HG03378 (cell line): Measurements from ENCODE around the gene NPM1.

Experiments
- ATAC-seq: cut with Tn5 transposase; IDR thresholded peaks from one replicate; pipeline ENCODE4 v1.9.1; 2021; ENCODE audit warnings: mild to moderate bottlenecking, moderate library complexity; ENCODE audit not compliant: unreplicated experiment

NPM1 gene

DNA sequence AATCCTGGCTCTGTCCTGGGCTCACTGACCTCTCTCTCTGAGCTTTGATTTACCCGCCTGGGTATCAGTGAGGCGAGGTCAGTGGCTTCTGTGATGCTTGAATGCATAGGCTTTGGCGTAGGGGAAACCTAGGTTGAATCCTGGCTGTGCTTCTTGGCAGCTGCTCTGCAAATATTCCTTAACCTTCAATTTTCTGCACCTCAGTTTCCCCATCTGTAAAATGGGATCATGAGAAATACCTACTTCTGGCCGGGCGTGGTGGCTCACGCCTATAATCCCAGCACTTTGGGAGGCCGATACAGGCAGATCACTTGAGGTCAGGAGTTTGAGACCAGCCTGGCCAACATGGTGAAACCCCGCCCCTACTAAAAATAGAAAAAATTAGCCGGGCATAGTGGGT is 39.0 kb downstream of the NPM1 start:
- ATAC-seq = no peak

DNA sequence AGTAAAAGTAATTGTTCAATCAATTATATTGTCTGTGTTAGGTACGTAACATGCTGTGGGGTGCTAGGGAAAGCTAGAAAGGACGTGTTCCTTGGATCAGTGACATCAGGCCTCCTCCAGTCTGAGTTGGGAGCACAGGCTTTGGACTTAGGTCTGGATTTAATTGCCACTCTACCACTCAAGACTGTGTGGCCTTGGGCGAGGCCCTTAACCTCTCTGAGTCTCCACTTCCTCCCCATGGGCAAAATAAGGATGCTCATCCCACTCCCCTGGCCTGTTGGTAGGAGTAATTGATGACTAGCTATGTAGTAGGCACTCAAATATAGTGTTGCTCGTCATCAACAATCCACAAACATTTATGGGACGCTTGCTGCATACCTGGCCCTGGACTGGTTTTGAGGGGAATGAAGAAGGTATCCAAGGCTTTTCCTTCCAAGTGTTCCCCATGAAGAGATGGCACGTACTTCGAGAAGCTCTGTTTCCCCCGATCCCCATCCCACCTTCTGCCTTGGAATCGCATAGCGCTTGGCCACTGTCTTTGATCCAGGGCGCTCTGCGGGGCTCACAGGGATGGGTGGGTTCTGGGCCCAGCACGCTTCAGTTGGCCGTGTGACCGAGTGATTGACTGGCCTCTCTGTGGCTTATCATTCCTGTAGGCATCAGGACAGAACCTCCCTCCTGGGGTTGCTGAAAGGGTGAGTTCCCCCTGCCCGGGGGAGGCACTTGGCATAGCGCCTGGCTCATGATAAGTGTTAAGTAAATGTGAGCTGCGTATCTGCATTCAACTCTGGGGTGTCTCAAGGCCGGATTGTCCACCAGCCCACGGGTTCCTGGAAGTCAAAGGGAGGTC is 39.9 kb downstream of the NPM1 start:
- no peak for ATAC-seq

DNA sequence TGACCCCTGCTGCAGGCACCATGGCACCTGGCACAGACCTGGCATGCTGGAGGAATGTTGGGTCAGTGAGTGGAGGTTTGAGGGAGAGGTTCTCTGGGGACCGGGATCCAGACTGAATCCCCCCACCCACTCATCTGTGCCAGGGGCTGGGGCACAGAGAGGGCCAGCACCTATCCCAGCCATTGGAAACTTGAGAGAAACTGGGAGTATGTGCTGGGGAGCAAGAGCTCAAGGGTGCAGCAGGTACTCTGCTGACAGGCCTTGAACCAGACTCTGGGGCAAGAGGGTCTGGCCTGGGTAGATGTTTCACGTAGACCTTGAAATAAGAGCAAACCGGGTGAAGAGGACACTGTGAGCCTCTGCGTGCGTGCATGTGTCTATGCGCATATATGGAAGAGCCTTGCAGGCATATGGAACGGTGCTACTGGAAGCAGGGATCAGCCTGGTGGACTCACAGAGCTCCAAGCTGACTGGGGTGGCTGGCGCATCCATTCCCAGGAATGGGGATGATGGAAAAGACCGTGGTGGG is 40.6 kb downstream of the NPM1 start:
- no peak for ATAC-seq

DNA sequence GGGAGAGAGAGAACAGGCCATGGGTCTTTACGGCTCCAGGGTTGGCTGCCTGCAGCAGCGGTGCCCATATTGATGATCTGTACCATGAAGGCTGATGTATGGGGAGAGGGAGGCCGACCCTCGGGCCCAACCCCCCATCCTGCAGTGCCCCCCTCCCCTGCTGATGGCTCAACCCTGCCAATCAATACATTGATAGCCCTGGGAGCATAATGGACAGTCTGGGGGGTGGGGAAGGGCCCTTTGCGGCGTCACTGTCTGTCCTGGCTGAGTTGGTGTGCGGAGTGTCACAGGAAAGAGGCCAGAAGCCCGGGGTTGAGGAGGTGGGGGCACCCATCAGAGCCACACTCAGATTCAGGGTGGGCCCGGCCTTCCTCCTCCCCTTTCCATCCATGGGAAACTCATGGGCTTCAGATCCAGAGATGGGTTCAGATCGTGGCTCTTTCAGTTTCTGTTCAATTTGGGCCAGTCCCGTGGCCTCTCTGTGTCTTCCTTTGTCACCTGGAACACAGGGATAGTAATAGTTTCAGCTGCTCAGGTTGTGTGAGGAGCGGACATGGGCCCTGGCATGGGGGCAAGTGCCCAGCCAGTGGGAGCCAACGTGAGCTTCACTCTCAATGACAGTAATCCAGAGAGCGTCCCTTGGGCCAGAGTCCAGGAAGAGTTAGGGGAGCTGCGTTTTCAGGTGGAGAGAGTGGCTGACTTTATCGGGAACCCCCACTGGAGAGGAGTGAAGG is 41.3 kb downstream of the NPM1 start:
- ATAC-seq = no peak

DNA sequence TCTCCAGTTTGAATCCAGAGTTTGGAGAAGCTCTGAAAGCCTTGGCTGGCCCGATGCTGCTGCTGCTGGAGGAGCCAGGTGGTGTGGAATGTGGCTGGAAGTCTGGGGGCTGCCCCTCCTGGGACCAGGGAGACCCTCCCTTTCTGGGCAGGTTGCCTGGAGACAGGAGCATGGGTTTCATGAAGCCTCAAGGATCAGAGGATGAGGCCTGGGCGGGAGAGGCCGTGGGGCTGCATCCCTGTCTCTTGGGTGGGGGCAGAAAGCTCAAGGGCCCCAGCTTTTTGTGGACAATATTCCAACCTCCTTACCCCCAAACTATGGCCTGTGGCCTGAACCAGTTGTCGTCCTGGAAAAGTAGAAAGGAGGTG is 41.9 kb downstream of the NPM1 start:
- no peak for ATAC-seq

DNA sequence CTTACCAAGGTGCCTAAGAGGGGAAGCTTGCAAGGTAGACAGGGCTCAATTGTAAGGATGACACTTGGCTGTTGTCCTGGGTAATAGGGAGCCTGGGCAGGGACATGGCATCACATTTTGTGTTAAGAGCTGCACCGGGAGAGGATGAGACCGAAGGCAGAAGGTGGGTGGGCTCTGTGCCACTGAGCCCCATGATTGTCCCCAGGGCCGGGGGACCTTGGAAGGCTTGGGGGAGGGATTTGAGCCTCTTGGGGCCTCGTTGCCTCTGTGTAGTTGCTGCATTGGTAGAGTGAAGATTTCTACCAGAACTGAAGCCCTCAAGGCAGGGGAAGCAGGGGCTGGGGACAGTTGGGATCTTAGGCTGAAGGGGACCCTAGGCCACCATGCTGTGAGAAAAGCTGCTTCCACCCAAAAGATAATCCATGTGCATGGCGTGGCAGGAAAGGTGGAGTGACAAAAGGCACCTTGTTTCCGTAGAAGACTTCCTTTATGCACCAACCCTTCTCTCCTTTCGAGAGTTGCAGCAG is 43.7 kb downstream of the NPM1 start:
- ATAC-seq = no peak

DNA sequence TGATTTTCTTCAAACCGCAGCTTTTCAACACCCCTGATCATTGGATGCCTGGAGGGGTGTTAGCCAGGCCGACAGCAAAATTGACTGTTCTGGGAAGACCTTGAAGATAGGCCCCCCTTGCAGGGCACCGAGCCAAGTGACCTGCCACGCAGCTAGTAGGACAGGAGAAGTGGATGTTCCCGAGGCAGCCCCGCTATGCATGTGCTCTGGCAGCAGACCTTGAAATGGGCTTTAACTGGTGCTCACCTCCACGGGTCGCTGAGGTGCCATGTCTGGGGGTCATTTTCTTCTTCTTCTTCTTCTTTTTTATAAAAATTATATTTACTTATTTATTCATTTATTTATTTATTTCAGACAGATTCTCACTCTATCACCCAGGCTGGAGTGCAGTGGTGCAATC is 44.4 kb downstream of the NPM1 start:
- ATAC-seq = no peak

DNA sequence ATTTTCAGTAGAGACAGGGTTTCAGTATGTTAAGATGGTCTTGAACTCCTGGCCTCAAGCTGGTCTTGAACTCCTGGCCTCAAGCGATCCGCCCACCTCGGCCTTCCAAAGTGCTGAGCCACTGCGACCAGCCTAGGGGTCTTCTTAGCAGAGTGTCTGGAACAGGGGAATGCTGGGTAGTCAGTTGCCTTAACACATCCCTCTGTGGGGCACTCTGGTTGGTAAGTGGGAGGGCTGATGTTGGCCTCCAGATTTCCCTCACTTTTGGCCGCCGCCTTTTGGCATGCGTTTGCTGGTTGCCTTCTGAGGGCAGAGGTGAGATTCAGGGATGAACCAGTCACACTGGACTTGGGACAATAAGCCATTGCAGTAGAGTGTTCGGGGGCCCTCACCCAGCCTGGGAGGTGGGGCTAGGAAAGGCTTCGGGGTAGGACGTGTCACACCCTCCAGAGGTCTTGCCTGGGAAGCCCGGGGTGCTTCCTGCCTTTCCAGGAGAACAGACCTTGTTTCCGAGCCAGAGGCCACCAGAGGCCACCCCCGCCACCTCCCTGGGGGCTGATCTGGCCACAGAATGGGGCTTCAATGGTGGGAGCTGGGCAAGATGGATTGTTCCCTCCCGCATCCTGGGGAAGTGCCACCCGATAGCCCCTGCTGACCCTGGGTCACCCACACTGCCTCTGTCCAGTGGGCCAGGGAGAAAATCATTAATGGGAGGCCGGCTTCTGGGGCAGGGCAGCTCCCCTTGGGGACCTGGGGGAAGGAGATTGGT is 45.1 kb downstream of the NPM1 start:
- no peak for ATAC-seq

DNA sequence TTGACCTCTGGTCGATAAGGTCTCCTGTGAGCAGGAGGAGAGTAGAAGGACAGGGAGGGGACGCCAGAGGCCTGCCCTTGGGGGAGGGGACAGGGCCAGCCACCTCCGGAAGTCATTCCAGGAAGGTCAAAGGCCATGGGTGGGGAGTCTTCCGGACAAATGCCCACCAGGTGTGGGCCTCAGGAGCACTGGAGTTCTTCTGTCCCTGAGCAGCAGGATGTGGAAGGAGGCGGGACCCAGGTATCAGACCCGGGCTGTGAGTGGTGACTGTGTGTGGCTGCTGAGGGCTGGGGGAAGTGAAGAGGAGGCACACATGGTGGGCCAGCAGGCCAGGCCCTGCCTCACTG is 45.7 kb downstream of the NPM1 start:
- no peak for ATAC-seq

DNA sequence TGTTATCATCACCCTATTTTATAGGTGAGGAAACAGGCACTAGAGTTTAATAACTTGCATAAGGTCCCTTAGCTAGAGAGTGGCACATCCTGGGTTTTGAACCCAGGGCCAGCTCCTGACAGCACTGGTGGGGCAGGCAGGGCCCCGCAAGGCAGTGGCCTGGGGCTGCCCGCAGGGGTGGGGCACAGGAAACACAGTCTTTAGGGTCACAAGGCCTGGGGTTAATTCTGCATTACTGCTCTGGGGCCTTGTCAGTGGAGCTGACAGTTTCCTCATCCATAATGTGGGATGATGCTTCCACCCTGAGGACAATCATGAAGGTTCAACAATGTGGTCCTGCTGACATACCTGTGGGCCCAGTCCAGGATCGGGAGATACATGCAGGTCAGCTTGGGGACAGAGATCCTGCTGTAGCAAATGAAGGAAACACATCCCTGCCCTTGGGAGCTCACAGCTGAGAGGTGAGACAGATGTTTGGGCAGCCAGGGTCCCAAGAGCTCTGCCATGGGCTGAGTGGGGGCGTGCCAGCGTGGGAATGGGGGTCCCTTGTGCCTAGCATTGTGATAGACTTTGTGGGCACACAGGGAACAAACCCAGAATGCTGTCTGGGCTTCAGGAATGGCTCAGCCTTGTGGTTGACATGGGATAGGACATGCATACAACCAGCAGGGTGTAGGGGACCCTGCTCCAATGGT is 46.5 kb downstream of the NPM1 start:
- ATAC-seq = no peak

DNA sequence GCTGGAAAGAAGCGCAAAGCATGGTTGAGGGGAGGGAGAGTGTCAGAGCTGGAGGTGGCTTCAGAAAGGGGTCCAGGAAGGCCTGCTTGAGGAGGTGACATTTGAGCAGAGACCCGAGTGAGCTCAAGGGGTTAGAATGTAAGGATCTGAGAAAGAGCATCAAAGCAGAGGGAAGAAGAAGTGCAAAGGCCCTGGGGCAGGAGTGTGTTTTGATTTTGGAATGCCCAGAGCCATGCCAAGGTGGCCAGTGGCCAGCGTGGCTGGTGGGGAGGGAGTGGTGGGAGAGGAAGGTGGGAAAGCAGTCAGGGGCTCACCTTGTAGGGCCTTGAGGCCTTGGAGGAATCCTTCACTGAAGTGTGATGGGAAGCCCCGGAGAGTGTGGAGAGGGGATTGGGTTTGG is 47.2 kb downstream of the NPM1 start:
- no peak for ATAC-seq

DNA sequence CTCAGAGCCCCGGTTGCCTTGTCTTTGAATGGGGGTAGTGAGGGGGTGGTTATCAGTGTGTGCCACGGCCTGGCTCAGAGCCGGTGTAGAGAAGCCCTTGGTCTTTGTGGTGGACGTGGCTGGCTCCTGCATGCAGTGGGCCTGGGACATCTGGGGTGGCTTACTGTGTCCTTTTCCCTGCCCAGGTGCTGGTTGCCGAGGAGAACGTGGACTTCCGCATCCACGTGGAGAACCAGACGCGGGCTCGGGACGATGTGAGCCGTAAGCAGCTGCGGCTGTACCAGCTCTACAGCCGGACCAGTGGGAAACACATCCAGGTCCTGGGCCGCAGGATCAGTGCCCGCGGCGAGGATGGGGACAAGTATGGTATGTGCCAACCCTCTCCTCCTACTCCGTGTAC is 48.3 kb downstream of the NPM1 start:
- ATAC-seq = no peak

DNA sequence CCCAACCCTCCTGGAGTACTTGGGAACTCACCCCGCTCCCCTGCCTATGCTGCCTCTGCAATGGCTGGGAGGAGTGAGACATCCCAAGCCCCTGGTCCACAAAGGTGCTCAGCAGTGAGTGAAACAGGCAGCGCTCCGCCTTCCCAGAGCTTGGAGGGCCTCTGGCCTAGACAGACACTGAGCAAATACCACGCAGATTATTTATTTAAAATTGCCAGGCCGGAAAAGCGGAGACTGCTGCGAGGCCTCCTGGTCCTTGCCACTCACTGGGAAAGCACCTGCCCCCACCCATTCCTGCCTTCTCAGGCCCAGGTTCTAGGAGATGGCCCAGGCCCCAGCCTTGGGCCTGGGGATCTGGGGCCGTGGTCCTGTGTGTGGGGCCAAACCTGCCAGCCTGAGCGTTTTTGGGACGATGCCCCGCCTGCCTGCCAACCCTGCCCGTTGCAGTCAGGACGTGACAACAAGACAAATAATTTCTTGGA is 49.2 kb downstream of the NPM1 start:
- ATAC-seq = no peak

DNA sequence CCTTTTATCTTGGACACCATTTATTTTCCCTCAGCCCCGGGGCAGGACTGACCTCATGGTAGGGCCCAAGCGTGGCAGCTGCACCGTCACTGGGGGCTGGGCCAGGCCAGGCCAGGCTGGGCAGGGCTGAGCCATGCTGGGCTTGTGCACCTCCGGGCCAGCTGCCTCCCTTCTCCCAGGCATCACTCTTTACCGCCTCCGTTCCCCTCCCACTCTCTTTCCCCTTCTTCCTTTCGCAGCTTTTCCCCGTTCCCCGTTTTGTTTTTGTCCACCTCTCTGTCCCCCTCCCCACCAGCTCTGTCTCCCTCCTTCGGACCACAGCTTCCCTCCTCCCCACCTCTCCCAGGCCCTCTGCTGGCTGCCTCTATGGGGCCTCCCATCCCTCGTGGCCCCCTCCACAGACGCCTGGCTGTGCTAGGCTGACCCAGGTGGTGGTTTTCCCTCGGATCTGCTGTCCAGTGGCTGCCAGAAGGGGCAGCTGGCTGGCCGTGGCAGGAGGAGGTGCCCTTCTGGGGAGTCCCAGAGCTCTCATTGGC is 49.7 kb downstream of the NPM1 start:
- no peak for ATAC-seq

DNA sequence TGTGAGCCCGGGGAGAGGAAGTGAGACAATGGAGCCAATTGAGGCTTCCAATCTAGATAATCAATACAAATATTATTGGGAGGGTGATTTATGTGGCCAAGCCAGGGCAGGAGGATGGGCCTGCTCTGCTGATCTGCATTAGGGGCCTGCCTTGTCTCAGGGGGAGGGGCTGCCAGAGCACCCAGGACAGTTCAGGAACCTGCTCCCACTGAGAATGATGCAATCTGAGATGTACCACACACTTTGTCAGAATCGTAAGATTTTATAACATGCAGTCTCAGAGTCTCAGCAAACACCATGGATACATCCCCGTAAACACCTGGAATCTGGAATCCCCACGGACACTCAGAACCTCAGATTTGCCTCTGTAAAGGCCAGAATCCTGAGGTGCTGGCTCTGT is 51.1 kb downstream of the NPM1 start:
- no peak for ATAC-seq

DNA sequence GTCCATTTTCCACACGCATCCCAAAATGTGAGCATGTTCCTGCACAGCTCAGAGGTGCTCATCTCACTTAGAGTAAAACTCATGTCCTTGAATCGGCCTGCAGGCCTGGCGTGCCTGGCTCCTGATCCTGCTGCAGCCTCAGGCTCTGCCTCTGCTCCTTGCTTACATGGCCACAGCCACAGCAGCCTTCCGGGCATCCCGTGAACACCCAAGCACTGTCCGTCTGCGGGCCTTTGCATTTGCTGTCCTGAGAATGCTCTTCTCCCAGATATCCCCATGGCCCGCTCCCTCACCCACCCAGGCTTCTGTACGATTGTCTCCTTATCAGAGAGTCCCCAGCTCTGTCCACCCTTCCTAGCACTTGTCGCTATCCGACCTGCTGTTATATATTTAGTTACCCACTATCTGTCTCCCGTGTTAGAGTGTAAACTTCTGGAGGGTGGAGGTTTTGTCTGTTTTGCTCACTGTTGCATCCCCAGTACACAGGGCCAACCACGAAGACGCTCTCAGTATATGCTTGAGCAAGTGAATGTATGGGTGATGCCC is 53.7 kb downstream of the NPM1 start:
- ATAC-seq = no peak

DNA sequence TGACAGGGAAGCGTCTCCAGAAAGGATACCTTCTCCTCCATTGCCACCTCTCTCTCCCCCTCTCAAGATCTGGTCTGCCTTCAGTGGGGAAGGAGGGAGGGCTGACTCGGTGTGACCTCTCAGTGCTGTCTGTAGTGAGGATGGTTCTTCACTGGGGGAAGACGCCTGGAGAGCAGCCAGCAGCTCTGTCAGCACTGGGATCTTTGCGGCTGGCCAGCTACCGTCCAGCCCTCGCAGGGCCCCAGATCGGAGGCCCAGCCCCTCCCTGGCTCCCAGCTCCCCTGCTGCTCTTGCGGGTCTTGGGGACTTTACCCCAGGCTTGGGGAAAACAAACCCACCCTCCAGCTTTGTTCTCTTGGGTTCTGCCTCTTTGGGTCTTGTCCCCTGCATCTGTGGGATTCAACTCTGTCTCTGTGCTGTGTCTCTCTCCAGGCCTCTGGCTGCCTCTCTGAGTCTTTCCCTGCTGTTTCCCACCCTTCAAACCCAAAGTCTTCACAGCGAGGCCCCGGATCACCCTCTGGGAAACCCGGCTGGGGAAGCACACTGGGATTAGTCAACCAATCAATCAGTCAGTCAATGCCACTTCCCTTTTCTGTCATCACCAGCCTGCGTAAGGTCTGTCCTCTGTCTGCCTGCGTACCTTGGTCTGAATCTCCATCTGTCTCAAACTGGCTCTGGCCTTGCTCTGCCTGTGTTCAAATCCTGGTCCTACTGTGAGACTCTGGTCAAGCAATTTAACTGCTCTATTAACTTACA is 54.8 kb downstream of the NPM1 start:
- no peak for ATAC-seq

DNA sequence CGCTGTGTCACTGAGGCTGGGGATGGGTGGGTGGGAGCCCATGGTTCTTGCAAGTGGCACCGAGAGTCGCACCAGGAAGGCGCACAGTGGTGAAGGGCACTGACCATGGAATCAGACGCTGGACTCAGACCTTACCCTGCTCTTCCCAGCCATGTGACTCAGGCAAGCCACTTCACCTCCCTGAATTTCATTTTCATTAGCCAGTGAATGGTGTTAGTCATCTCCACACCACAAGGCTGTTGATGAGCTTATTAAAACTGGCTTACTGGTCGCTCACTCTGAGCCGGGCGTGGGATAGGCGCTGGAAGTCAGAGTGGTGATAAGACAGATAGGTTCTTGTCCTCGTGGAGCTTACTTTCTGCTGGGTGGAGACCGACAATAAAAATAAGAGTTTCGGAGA is 56.9 kb downstream of the NPM1 start:
- no peak for ATAC-seq
